ENCODE data around the gene CELF4. TPM values are rescaled to one million over a fixed set of nuclear protein-coding genes. Genes with fewer than 3 reads are reported as not detected.

CELF4 gene
- total and polyA plus RNA-seq, 9 donors, result 0.18 to 2.0 (median 1.1) TPM

DNA sequence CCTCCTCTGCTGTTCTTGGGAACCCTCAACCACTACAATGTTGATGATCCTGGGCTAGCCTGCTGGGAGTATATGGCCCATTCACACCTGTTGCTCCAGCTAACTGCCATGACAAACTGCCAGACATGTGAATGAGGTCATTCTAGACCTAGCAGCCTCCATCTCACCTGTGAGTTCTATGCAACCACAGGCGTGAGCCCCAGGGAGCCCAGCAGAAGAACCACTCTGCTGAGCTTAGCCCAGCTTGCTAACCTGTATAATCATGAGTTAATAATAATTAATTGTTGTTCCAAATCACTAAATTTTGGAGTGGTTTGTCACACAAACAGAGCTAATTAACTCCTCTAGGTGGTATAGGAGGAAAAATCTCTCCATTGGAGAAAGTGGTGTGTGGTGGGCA lies 24.7 kb upstream of the CELF4 start:
- H3K9me3 ChIP-seq (replicated peaks; ENCODE audit: control insufficient read depth, low read depth, low read length), result no peaks in the 10 kb centered on the region
- no peak overlapping the region for H3K4me3 ChIP-seq (ENCODE audit: low read length)
- DNase-seq, result no peak
- H3K27ac ChIP-seq (ENCODE audit: low read length), result no peak overlapping the region
- no peaks in the 10 kb centered on the region for H3K4me1 ChIP-seq (ENCODE audit: control insufficient read depth, insufficient read depth, low read length)
- no CpG with 5 or more reads among the region's 1 CpG for WGBS (ENCODE audit: insufficient coverage)
- no peaks in the 10 kb centered on the region for H3K27me3 ChIP-seq (ENCODE audit: control insufficient read depth, insufficient read depth, low read length)
- H3K36me3 ChIP-seq (ENCODE audit: control insufficient read depth, insufficient read depth, low read length), result no peaks in the 10 kb centered on the region

DNA sequence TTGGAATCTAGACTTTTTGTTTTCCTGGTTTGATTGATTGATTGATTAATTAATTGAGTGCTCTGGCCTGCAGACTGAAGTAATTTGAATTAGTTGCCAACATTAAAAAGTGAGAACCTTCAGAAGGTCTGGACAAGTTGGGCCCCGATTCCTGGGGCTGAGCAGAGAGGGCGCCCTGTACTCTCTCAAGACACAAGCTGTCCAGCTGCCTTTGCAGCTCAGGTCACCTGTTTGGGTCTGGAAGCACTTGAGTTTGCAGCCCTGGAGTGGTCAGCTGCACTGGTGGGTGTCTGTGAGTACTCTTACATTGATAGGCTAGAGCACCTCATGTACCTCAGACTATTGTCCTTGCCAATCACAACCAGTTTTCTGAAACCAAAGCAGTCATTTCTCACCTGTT lies 22.7 kb upstream of the CELF4 start:
- no peaks in the 10 kb centered on the region for H3K36me3 ChIP-seq (ENCODE audit: control insufficient read depth, insufficient read depth, low read length)
- H3K27ac ChIP-seq (ENCODE audit: low read length), result no peak overlapping the region
- H3K27me3 ChIP-seq (ENCODE audit: control insufficient read depth, insufficient read depth, low read length), result no peaks in the 10 kb centered on the region
- 92% methylated on average over 2 of the region's 2 CpGs for WGBS (ENCODE audit: insufficient coverage)
- H3K9me3 ChIP-seq (replicated peaks; ENCODE audit: control insufficient read depth, low read depth, low read length), result no peaks in the 10 kb centered on the region
- H3K4me3 ChIP-seq (ENCODE audit: low read length), result no peak overlapping the region
- no peaks in the 10 kb centered on the region for H3K4me1 ChIP-seq (ENCODE audit: control insufficient read depth, insufficient read depth, low read length)
- no peak for DNase-seq

DNA sequence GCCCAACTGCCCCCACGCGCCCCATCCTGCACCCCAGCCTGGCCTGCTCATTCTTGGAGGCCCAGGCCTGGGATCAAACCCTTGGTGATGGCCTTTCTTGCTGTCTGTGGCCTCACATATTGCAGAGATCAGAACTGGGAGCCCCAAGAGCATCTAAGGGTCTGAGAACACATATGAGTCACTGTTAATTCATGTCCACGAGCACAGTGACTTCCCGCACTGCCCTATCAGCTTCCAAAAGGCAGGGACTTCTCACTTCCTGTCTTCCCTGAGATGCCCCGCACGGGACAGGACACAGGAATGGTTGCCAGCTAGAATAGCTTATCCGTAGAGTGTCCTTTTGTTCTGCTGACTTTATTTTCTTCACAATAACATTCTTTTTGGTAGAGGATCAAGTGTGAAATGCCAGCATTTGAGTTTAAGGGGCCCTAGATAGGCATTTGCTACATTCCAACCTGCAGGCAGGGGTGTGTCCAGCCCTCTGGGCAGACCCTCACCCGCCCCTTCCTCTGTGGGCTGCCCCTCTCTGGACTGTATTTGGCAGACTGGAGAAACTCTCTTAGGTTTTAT lies 21.1 kb upstream of the CELF4 start:
- H3K9me3 ChIP-seq (replicated peaks; ENCODE audit: control insufficient read depth, low read depth, low read length), result no peaks in the 10 kb centered on the region
- no peaks in the 10 kb centered on the region for H3K4me1 ChIP-seq (ENCODE audit: control insufficient read depth, insufficient read depth, low read length)
- no peak overlapping the region for H3K4me3 ChIP-seq (ENCODE audit: low read length)
- H3K36me3 ChIP-seq (ENCODE audit: control insufficient read depth, insufficient read depth, low read length), result no peaks in the 10 kb centered on the region
- no peaks in the 10 kb centered on the region for H3K27me3 ChIP-seq (ENCODE audit: control insufficient read depth, insufficient read depth, low read length)
- H3K27ac ChIP-seq (ENCODE audit: low read length), result no peak overlapping the region
- no peak for DNase-seq
- 82% methylated on average over 4 of the region's 8 CpGs for WGBS (ENCODE audit: insufficient coverage)

DNA sequence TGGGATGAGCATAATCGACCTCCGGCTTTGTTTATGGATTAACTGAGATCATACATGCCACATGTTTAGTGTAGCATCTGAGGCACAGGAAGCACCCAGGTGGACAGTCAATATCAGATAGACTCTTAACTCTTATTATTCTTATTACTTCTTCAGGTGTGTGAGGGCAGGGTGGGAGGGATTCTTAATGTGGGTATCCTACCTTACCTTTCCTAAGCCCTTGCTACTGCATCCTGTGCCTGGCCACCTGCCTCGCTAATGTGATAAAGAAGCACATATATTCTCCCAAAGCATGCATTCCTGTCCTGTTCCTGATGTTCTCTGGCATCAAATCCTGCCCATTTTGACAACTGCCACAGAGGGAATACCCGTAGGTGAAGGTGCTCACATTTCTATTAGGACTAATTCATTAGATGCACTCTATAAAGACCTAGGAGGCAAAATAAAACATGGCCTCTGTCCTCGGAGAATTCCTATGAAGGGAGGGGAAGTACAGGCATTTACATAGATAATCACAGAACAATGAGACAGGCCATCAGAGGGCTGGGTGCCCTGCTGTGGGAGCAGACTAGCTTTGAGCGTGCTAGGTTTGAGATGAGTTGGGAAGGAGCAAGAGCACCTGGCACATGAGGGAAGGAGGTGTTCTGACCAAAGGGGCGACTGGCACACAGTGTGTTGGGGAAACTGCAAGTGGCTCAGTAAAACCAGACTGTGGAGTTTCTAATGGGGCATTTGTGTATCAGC lies 19.5 kb upstream of the CELF4 start:
- H3K4me1 ChIP-seq (ENCODE audit: control insufficient read depth, insufficient read depth, low read length), result no peaks in the 10 kb centered on the region
- DNase-seq, result no peak
- 78% methylated on average over 3 of the region's 7 CpGs for WGBS (ENCODE audit: insufficient coverage)

DNA sequence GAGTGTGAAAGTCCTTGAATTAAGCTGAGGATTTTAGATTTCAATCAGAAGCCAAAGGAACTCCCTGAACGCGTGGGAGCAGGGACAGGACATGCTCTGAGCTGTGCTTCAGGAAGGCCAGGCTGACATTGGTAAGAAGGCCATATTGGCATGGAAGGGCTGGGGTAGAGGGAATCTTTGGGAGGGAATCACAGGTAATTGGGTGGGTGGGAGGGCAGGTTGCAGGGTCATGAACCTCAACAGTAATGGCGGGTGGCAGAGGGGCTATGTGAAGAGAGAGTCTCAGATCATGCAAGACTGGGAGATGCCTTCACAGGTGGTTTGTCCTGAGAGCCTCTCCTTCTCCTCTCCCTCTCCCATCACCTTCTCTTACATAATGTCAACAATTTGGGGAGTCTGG lies 18.6 kb upstream of the CELF4 start:
- 80% methylated on average over 2 of the region's 3 CpGs for WGBS (ENCODE audit: insufficient coverage)

More for the DNA sequence above, 19.5 kb upstream of the CELF4 start:
- Histone ChIP-seq H3K27me3 (ENCODE audit: control insufficient read depth, insufficient read depth, low read length) (no peaks in the 10 kb centered on the region), H3K4me3 (ENCODE audit: low read length) (no peak overlapping the region), H3K9me3 (replicated peaks; ENCODE audit: control insufficient read depth, low read depth, low read length) (no peaks in the 10 kb centered on the region), H3K27ac (ENCODE audit: low read length) (no peak overlapping the region), H3K36me3 (ENCODE audit: control insufficient read depth, insufficient read depth, low read length) (no peaks in the 10 kb centered on the region)

DNA sequence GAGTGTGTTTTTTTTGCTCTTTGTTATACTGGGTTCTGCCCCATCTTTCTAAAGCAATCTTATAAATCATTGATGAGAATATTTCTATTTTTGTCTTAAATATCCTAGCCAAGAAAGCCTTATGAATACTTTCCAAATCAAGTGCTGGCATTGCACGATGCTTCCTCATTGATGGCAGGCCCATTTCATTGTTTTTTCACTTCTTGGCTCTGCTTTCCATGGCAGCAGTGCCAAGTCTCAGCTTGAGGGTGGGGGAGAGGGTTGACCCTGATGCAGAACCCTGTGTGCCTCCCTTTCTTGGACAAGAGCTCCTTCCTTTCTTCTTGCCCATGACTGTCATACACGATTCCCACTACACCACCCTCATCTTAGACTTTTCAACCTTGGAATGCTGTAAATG lies 16.7 kb upstream of the CELF4 start:
- peaks cover 7% of the 10 kb centered on the region for H3K27me3 ChIP-seq (ENCODE audit: control insufficient read depth, insufficient read depth, low read length)
- H3K36me3 ChIP-seq (ENCODE audit: control insufficient read depth, insufficient read depth, low read length), result no peaks in the 10 kb centered on the region
- DNase-seq, result no peak
- WGBS (ENCODE audit: insufficient coverage), result no CpG with 5 or more reads among the region's 2 CpGs
- H3K27ac ChIP-seq (ENCODE audit: low read length), result no peak overlapping the region
- no peak overlapping the region for H3K4me3 ChIP-seq (ENCODE audit: low read length)
- H3K9me3 ChIP-seq (replicated peaks; ENCODE audit: control insufficient read depth, low read depth, low read length), result no peaks in the 10 kb centered on the region
- peaks cover 5% of the 10 kb centered on the region for H3K4me1 ChIP-seq (ENCODE audit: control insufficient read depth, insufficient read depth, low read length)

More for the DNA sequence above, 18.6 kb upstream of the CELF4 start:
- Histone ChIP-seq H3K4me1 (ENCODE audit: control insufficient read depth, insufficient read depth, low read length) (no peaks in the 10 kb centered on the region), H3K4me3 (ENCODE audit: low read length) (no peak overlapping the region), H3K27me3 (ENCODE audit: control insufficient read depth, insufficient read depth, low read length) (no peaks in the 10 kb centered on the region), H3K36me3 (ENCODE audit: control insufficient read depth, insufficient read depth, low read length) (no peaks in the 10 kb centered on the region), H3K27ac (ENCODE audit: low read length) (no peak overlapping the region), H3K9me3 (replicated peaks; ENCODE audit: control insufficient read depth, low read depth, low read length) (no peaks in the 10 kb centered on the region)
- DNase-seq, result no peak

DNA sequence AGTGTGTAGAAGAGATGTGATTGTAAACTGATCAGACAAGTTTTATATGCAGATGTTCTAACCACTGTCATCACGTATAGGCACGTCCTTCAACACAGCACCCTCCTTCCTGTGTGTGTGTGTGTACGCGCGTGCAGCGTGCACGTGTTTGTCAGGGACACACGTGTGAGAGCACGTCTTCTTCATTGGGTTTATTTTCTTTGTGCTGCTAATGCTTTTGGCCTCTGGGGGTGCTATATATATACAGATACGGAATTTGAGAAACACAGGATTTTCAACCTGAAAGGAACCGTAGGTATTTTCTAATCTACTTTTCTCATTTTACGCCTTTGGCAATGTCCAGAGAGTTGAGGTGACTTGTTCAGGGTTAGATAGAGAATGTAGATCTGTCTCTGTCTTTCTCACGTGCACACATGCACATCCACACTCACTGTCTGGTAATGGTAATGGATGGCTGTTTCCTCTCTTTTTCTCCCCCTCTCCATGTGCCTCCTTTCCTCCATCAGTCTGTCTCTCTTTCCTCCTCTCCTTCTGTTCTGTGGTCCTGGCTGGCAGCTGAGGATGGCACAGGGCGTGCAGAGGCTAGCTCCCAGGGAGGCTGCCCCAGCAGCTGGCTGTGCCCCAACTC lies 13.4 kb upstream of the CELF4 start:
- H3K36me3 ChIP-seq (ENCODE audit: control insufficient read depth, insufficient read depth, low read length), result no peaks in the 10 kb centered on the region
- 5% methylated on average over 5 of the region's 14 CpGs for whole genome bisulfite sequencing (ENCODE audit: insufficient coverage)

DNA sequence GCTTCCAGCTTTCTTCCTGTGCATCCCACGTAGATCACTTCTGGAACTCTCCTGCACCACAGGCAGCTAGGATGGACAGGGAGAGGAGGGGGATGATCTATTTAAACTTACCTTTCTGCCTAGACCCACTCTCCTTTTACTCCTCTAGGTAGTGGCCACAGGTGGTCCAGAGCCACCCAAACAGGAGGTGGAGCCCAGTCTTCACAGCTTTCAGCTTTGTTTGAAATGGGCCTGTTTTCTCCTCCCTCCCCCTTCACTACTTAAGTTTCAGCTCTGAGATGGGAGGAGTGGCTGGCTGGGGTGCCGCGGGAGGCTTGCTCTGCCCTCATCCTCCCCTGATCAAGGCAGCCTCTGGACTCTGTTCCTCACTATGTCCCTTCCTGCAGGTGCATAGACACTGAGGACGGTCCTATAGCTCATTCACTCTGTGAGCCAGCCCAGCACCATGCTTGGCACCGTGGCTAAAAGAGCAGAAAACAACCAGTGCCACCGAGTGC lies 12.6 kb upstream of the CELF4 start:
- Histone ChIP-seq H3K4me1 (ENCODE audit: control insufficient read depth, insufficient read depth, low read length) (peaks cover 8% of the 10 kb centered on the region), H3K4me3 (ENCODE audit: low read length) (no peak overlapping the region), H3K9me3 (replicated peaks; ENCODE audit: control insufficient read depth, low read depth, low read length) (no peaks in the 10 kb centered on the region), H3K27me3 (ENCODE audit: control insufficient read depth, insufficient read depth, low read length) (peaks cover 11% of the 10 kb centered on the region), H3K36me3 (ENCODE audit: control insufficient read depth, insufficient read depth, low read length) (no peaks in the 10 kb centered on the region), H3K27ac (ENCODE audit: low read length) (no peak overlapping the region)
- 36% methylated on average over 3 of the region's 6 CpGs for WGBS (ENCODE audit: insufficient coverage)
- DNase-seq, result no peak

More for the DNA sequence above, 13.4 kb upstream of the CELF4 start:
- Histone ChIP-seq H3K9me3 (replicated peaks; ENCODE audit: control insufficient read depth, low read depth, low read length) (no peaks in the 10 kb centered on the region), H3K27me3 (ENCODE audit: control insufficient read depth, insufficient read depth, low read length) (peaks cover 11% of the 10 kb centered on the region), H3K27ac (ENCODE audit: low read length) (no peak overlapping the region), H3K4me1 (ENCODE audit: control insufficient read depth, insufficient read depth, low read length) (peaks cover 8% of the 10 kb centered on the region), H3K4me3 (ENCODE audit: low read length) (no peak overlapping the region)
- peak; percentile 48 for DNase-seq

DNA sequence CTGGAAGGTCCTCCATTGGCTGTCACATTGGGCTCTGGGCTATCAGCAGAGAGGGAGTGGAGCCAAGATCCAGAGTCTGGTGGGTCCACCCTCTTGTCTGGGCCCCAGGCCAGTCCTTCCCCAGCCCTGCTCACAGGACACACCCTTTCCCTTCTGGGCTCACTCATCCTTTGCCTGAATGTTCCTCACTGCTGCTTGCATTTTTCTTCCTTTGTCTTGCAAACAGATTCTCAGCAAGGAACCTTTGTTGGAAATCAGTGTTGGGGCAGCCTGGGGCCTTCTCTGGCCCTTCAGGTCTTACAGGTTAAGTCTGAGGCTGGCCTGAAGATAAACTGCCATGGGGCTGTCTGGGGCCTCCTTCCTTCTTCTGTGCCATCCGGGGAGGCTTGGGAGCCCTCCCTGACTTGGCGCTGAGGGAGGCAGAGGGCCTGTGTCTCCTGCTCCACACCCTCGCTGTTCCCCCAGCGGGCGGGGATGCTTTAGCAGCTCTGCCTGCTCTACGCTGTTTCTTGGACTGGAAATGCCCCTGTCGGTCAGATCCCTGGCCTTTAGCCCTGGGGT lies 11.5 kb upstream of the CELF4 start:
- DNase-seq, result peak; percentile 80
- 54% methylated on average over 5 of the region's 7 CpGs for WGBS (ENCODE audit: insufficient coverage)
- Histone ChIP-seq H3K27me3 (ENCODE audit: control insufficient read depth, insufficient read depth, low read length) (peaks cover 12% of the 10 kb centered on the region), H3K4me1 (ENCODE audit: control insufficient read depth, insufficient read depth, low read length) (peaks cover 8% of the 10 kb centered on the region), H3K9me3 (replicated peaks; ENCODE audit: control insufficient read depth, low read depth, low read length) (no peaks in the 10 kb centered on the region), H3K27ac (ENCODE audit: low read length) (no peak overlapping the region), H3K36me3 (ENCODE audit: control insufficient read depth, insufficient read depth, low read length) (no peaks in the 10 kb centered on the region), H3K4me3 (ENCODE audit: low read length) (no peak overlapping the region)

DNA sequence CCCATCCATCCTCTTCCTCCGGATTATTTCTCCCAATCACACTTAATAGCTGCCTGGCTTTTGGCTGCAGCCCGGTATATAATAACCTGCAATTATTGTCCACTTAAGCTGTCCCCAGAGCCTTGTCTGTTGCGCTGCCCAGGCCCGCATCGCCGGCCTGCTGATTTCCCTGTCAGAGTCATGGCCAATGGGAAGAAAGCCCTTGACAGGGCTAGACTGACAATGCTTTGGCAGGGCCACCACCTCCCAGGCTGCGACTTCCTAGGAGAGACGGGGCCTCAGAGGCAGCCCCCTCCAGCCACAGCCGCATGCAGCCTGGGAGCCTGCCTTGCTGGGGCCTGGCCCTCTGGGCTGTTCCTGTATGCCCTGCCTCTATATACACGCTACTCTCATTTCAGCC lies 10.0 kb upstream of the CELF4 start:
- Histone ChIP-seq H3K36me3 (ENCODE audit: control insufficient read depth, insufficient read depth, low read length) (no peaks in the 10 kb centered on the region), H3K4me1 (ENCODE audit: control insufficient read depth, insufficient read depth, low read length) (peaks cover 8% of the 10 kb centered on the region), H3K4me3 (ENCODE audit: low read length) (no peak overlapping the region), H3K27me3 (ENCODE audit: control insufficient read depth, insufficient read depth, low read length) (peaks cover 18% of the 10 kb centered on the region), H3K9me3 (replicated peaks; ENCODE audit: control insufficient read depth, low read depth, low read length) (no peaks in the 10 kb centered on the region), H3K27ac (ENCODE audit: low read length) (no peak overlapping the region)
- DNase-seq, result no peak
- 40% methylated on average over 10 of the region's 10 CpGs for WGBS (ENCODE audit: insufficient coverage)

Data from muscle of leg (tissue), 11 donors.